ENCODE results near the gene COL4A3.
A peak's percentile ranks its signal among the peaks of the same experiment; 100 is the strongest.

Gene COL4A3

GRCh38 chr2:227257820-227258219, 93.4 kb downstream of the COL4A3 start:
- TF ChIP-seq POLR2A (IDR thresholded peaks at IDR 0.05; ENCODE audit: low read depth, low read length) (no peak), TAF1 (IDR thresholded peaks at IDR 0.05; ENCODE audit: borderline replicate concordance, low read depth, low read length) (no peak), POLR2AphosphoS5 (IDR thresholded peaks at IDR 0.05; ENCODE audit: low read depth, low read length) (no peak)
- no peak for FAIRE-seq
- DNase-seq (ENCODE audit: insufficient read length), result no peak

GRCh38 chr2:227260041-227260440, 95.6 kb downstream of the COL4A3 start:
- DNase-seq (ENCODE audit: insufficient read length) (no peak), FAIRE-seq (no peak)
- TF ChIP-seq POLR2AphosphoS5 (IDR thresholded peaks at IDR 0.05; ENCODE audit: low read depth, low read length), result no peak
- TF ChIP-seq TAF1 (IDR thresholded peaks at IDR 0.05; ENCODE audit: borderline replicate concordance, low read depth, low read length), result no peak
- TF ChIP-seq POLR2A (IDR thresholded peaks at IDR 0.05; ENCODE audit: low read depth, low read length), result no peak

- TF ChIP-seq TAF1 (IDR thresholded peaks at IDR 0.05; ENCODE audit: borderline replicate concordance, low read depth, low read length) (no peak), POLR2AphosphoS5 (IDR thresholded peaks at IDR 0.05; ENCODE audit: low read depth, low read length) (no peak), POLR2A (IDR thresholded peaks at IDR 0.05; ENCODE audit: low read depth, low read length) (no peak)
- no peak for FAIRE-seq
Observed at GRCh38 chr2:227267410-227268115, 103.1 kb downstream of the COL4A3 start.

GRCh38 chr2:227280895-227281294, 116.5 kb downstream of the COL4A3 start:
- DNase-seq (ENCODE audit: insufficient read length), result no peak
- TF ChIP-seq POLR2A (IDR thresholded peaks at IDR 0.05; ENCODE audit: low read depth, low read length) (no peak), POLR2AphosphoS5 (IDR thresholded peaks at IDR 0.05; ENCODE audit: low read depth, low read length) (no peak), TAF1 (IDR thresholded peaks at IDR 0.05; ENCODE audit: borderline replicate concordance, low read depth, low read length) (no peak)
- FAIRE-seq, result no peak

More at GRCh38 chr2:227267410-227268115, 103.1 kb downstream of the COL4A3 start:
- no peak for DNase-seq (ENCODE audit: insufficient read length)

GRCh38 chr2:227285741-227286236, 121.4 kb downstream of the COL4A3 start:
- FAIRE-seq, result no peak
- DNase-seq (ENCODE audit: insufficient read length), result no peak
- TF ChIP-seq TAF1 (IDR thresholded peaks at IDR 0.05; ENCODE audit: borderline replicate concordance, low read depth, low read length) (no peak), POLR2AphosphoS5 (IDR thresholded peaks at IDR 0.05; ENCODE audit: low read depth, low read length) (no peak), POLR2A (IDR thresholded peaks at IDR 0.05; ENCODE audit: low read depth, low read length) (no peak)

- TF ChIP-seq TAF1 (IDR thresholded peaks at IDR 0.05; ENCODE audit: borderline replicate concordance, low read depth, low read length), result no peak
- TF ChIP-seq POLR2AphosphoS5 (IDR thresholded peaks at IDR 0.05; ENCODE audit: low read depth, low read length), result no peak
- TF ChIP-seq POLR2A (IDR thresholded peaks at IDR 0.05; ENCODE audit: low read depth, low read length), result no peak
- DNase-seq (ENCODE audit: insufficient read length), result no peak
- no peak for FAIRE-seq
Observed at GRCh38 chr2:227287771-227288170, 123.3 kb downstream of the COL4A3 start.

- no peak for TF ChIP-seq POLR2AphosphoS5 (IDR thresholded peaks at IDR 0.05; ENCODE audit: low read depth, low read length)
- TF ChIP-seq POLR2A (IDR thresholded peaks at IDR 0.05; ENCODE audit: low read depth, low read length), result no peak
- no peak for TF ChIP-seq TAF1 (IDR thresholded peaks at IDR 0.05; ENCODE audit: borderline replicate concordance, low read depth, low read length)
- no peak for FAIRE-seq
- DNase-seq (ENCODE audit: insufficient read length), result no peak
Observed at GRCh38 chr2:227292314-227292713, 127.9 kb downstream of the COL4A3 start.

- TF ChIP-seq TAF1 (IDR thresholded peaks at IDR 0.05; ENCODE audit: borderline replicate concordance, low read depth, low read length) (no peak), POLR2AphosphoS5 (IDR thresholded peaks at IDR 0.05; ENCODE audit: low read depth, low read length) (no peak), POLR2A (IDR thresholded peaks at IDR 0.05; ENCODE audit: low read depth, low read length) (no peak)
- no peak for FAIRE-seq
- DNase-seq (ENCODE audit: insufficient read length), result no peak
Observed at GRCh38 chr2:227293531-227293930, 129.1 kb downstream of the COL4A3 start.

- DNase-seq (ENCODE audit: insufficient read length) (no peak), FAIRE-seq (no peak)
- TF ChIP-seq POLR2A (IDR thresholded peaks at IDR 0.05; ENCODE audit: low read depth, low read length) (no peak), POLR2AphosphoS5 (IDR thresholded peaks at IDR 0.05; ENCODE audit: low read depth, low read length) (no peak), TAF1 (IDR thresholded peaks at IDR 0.05; ENCODE audit: borderline replicate concordance, low read depth, low read length) (no peak)
Observed at GRCh38 chr2:227295806-227296205, 131.4 kb downstream of the COL4A3 start.

- DNase-seq (ENCODE audit: insufficient read length), result no peak
- TF ChIP-seq POLR2A (IDR thresholded peaks at IDR 0.05; ENCODE audit: low read depth, low read length), result no peak
- TF ChIP-seq POLR2AphosphoS5 (IDR thresholded peaks at IDR 0.05; ENCODE audit: low read depth, low read length), result no peak
- no peak for TF ChIP-seq TAF1 (IDR thresholded peaks at IDR 0.05; ENCODE audit: borderline replicate concordance, low read depth, low read length)
Observed at GRCh38 chr2:227296671-227297405, 132.4 kb downstream of the COL4A3 start.

GRCh38 chr2:227301523-227301922, 137.1 kb downstream of the COL4A3 start:
- no peak for TF ChIP-seq TAF1 (IDR thresholded peaks at IDR 0.05; ENCODE audit: borderline replicate concordance, low read depth, low read length)
- DNase-seq (ENCODE audit: insufficient read length) (no peak), FAIRE-seq (no peak)

More at GRCh38 chr2:227296671-227297405, 132.4 kb downstream of the COL4A3 start:
- FAIRE-seq, result no peak

- peak; percentile 82 for FAIRE-seq
- TF ChIP-seq POLR2A (IDR thresholded peaks at IDR 0.05; ENCODE audit: low read depth, low read length), result no peak
- TF ChIP-seq POLR2AphosphoS5 (IDR thresholded peaks at IDR 0.05; ENCODE audit: low read depth, low read length), result no peak
- no peak for TF ChIP-seq TAF1 (IDR thresholded peaks at IDR 0.05; ENCODE audit: borderline replicate concordance, low read depth, low read length)
- DNase-seq (ENCODE audit: insufficient read length), result no peak
Observed at GRCh38 chr2:227308784-227309183, 144.4 kb downstream of the COL4A3 start.
